ENCODE results near the gene DNAH8. TPM values are rescaled to one million over a fixed set of nuclear protein-coding genes. Genes with fewer than 3 reads are reported as not detected.

DNAH8 gene
- total and polyA plus RNA-seq, 2 donors, result 0.05 to 0.11 TPM

DNA sequence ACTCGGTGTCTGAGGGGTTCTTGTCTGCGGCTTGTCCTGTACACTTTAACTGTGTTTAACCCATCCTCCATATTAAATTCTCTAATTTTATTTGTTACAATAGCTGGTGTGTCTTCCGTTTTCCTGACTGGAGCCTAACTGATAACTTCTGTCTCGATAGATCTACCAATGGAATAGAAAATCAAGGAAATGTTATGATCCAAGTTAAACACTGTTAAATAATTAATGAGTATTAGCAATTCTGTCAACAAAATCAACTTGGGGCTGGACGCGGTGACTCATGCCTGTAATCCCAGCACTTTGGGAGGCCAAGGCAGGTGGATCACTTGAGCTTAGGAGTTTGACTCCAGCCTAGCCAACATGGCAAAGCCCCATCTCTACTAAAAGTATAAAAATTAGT is 81.7 kb downstream of the DNAH8 start:
- no peaks in the 10 kb centered on the region for H3K9me3 ChIP-seq (ENCODE audit: control insufficient read depth in 2 of 2, insufficient read depth in 1 of 2, low read length in 1 of 2)
- DNase-seq (ENCODE audit: low read depth in 6 of 9, low spot score in 9 of 9), result no peak
- H3K27me3 ChIP-seq (ENCODE audit: control insufficient read depth in 2 of 2, insufficient read depth in 1 of 2, low read length in 1 of 2), result peaks cover 0 to 7% of the 10 kb centered on the region in 2 donors
- 82% methylated on average over 6 of the region's 6 CpGs for WGBS
- no peaks in the 10 kb centered on the region for H3K4me1 ChIP-seq (ENCODE audit: control insufficient read depth in 2 of 2, insufficient read depth in 2 of 2, low read length in 2 of 2)
- no peaks in the 10 kb centered on the region for H3K36me3 ChIP-seq (ENCODE audit: control insufficient read depth in 2 of 2, insufficient read depth in 2 of 2, low read length in 1 of 2)
- H3K27ac ChIP-seq (ENCODE audit: low read depth in 1 of 2, low read length in 1 of 2), result no peak overlapping the region
- no peak overlapping the region for H3K4me3 ChIP-seq (ENCODE audit: low read length in 2 of 2)

GRCh38 chr6:38797391-38797790 is 82.3 kb downstream of the DNAH8 start:
- no peak for DNase-seq (ENCODE audit: low read depth in 6 of 9, low spot score in 9 of 9)
- 68% methylated on average over 4 of the region's 4 CpGs for WGBS
- no peaks in the 10 kb centered on the region for H3K9me3 ChIP-seq (ENCODE audit: control insufficient read depth in 2 of 2, insufficient read depth in 1 of 2, low read length in 1 of 2)
- no peak overlapping the region for H3K27ac ChIP-seq (ENCODE audit: low read depth in 1 of 2, low read length in 1 of 2)
- no peaks in the 10 kb centered on the region for H3K4me1 ChIP-seq (ENCODE audit: control insufficient read depth in 2 of 2, insufficient read depth in 2 of 2, low read length in 2 of 2)
- no peaks in the 10 kb centered on the region for H3K36me3 ChIP-seq (ENCODE audit: control insufficient read depth in 2 of 2, insufficient read depth in 2 of 2, low read length in 1 of 2)
- peaks cover 0 to 7% of the 10 kb centered on the region in 2 donors for H3K27me3 ChIP-seq (ENCODE audit: control insufficient read depth in 2 of 2, insufficient read depth in 1 of 2, low read length in 1 of 2)
- no peak overlapping the region for H3K4me3 ChIP-seq (ENCODE audit: low read length in 2 of 2)

GRCh38 chr6:38799529-38800184 is 84.5 kb downstream of the DNAH8 start:
- H3K4me3 ChIP-seq (ENCODE audit: low read length in 2 of 2), result no peak overlapping the region
- peaks cover 0 to 11% of the 10 kb centered on the region in 2 donors for H3K27me3 ChIP-seq (ENCODE audit: control insufficient read depth in 2 of 2, insufficient read depth in 1 of 2, low read length in 1 of 2)
- H3K27ac ChIP-seq (ENCODE audit: low read depth in 1 of 2, low read length in 1 of 2), result no peak overlapping the region
- H3K36me3 ChIP-seq (ENCODE audit: control insufficient read depth in 2 of 2, insufficient read depth in 2 of 2, low read length in 1 of 2), result no peaks in the 10 kb centered on the region
- no peaks in the 10 kb centered on the region for H3K9me3 ChIP-seq (ENCODE audit: control insufficient read depth in 2 of 2, insufficient read depth in 1 of 2, low read length in 1 of 2)
- DNase-seq (ENCODE audit: low read depth in 6 of 9, low spot score in 9 of 9), result no peak
- WGBS, result 60% methylated on average over 2 of the region's 2 CpGs
- no peaks in the 10 kb centered on the region for H3K4me1 ChIP-seq (ENCODE audit: control insufficient read depth in 2 of 2, insufficient read depth in 2 of 2, low read length in 2 of 2)

DNA sequence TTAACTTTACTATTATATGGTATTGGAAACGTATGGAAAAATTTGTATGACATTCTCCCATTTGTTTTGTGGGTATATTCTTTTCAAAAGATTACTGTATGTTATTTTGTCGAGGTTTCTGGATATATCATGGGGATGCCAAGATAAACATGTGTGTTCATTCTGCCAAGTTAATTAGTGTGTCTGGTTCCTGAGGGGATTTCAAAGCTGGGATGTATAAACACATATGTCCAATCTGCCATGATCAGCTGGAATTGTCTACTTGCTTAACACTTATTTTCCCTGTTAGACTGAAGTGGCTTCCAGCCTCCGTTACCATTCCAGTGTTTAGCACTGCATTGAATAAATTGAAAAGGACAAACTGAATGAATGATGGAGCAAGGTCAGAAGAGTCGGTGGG is 86.2 kb downstream of the DNAH8 start:
- no peak overlapping the region for H3K4me3 ChIP-seq (ENCODE audit: low read length in 2 of 2)
- 80% methylated on average over 4 of the region's 4 CpGs for WGBS

DNA sequence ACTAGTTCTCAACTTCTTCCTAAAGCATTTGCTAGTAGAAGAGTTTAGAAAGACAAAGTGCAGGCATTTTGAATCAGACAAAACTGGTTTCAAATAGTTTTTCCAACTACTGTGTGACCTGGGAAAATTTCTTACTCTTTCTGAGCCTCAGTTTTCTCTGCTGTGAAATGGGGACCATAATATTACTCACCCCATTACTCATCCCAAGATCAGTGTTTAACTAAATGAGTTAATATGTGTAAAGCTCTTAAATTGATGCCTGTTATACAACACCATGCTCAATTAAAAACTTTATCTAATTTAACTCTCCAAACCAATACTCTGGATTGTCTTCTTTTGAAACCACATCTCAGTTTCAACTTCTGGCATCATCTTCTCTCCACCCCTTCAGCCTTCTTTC is 87.4 kb downstream of the DNAH8 start:
- Histone ChIP-seq H3K4me3 (ENCODE audit: low read length in 2 of 2) (no peak overlapping the region), H3K36me3 (ENCODE audit: control insufficient read depth in 2 of 2, insufficient read depth in 2 of 2, low read length in 1 of 2) (no peaks in the 10 kb centered on the region), H3K27me3 (ENCODE audit: control insufficient read depth in 2 of 2, insufficient read depth in 1 of 2, low read length in 1 of 2) (peaks cover 0 to 7% of the 10 kb centered on the region in 2 donors), H3K27ac (ENCODE audit: low read depth in 1 of 2, low read length in 1 of 2) (no peak overlapping the region), H3K9me3 (ENCODE audit: control insufficient read depth in 2 of 2, insufficient read depth in 1 of 2, low read length in 1 of 2) (no peaks in the 10 kb centered on the region), H3K4me1 (ENCODE audit: control insufficient read depth in 2 of 2, insufficient read depth in 2 of 2, low read length in 2 of 2) (no peaks in the 10 kb centered on the region)
- no peak for DNase-seq (ENCODE audit: low read depth in 6 of 9, low spot score in 9 of 9)

More for the DNA sequence above, 86.2 kb downstream of the DNAH8 start:
- no peaks in the 10 kb centered on the region for H3K4me1 ChIP-seq (ENCODE audit: control insufficient read depth in 2 of 2, insufficient read depth in 2 of 2, low read length in 2 of 2)
- peaks cover 0 to 7% of the 10 kb centered on the region in 2 donors for H3K27me3 ChIP-seq (ENCODE audit: control insufficient read depth in 2 of 2, insufficient read depth in 1 of 2, low read length in 1 of 2)
- no peaks in the 10 kb centered on the region for H3K36me3 ChIP-seq (ENCODE audit: control insufficient read depth in 2 of 2, insufficient read depth in 2 of 2, low read length in 1 of 2)
- no peak overlapping the region for H3K27ac ChIP-seq (ENCODE audit: low read depth in 1 of 2, low read length in 1 of 2)
- H3K9me3 ChIP-seq (ENCODE audit: control insufficient read depth in 2 of 2, insufficient read depth in 1 of 2, low read length in 1 of 2), result no peaks in the 10 kb centered on the region
- DNase-seq (ENCODE audit: low read depth in 6 of 9, low spot score in 9 of 9), result no peak

GRCh38 chr6:38803129-38803528 is 88.0 kb downstream of the DNAH8 start:
- Histone ChIP-seq H3K36me3 (ENCODE audit: control insufficient read depth in 2 of 2, insufficient read depth in 2 of 2, low read length in 1 of 2) (no peaks in the 10 kb centered on the region), H3K4me1 (ENCODE audit: control insufficient read depth in 2 of 2, insufficient read depth in 2 of 2, low read length in 2 of 2) (no peaks in the 10 kb centered on the region), H3K9me3 (ENCODE audit: control insufficient read depth in 2 of 2, insufficient read depth in 1 of 2, low read length in 1 of 2) (no peaks in the 10 kb centered on the region), H3K27me3 (ENCODE audit: control insufficient read depth in 2 of 2, insufficient read depth in 1 of 2, low read length in 1 of 2) (peaks cover 0 to 4% of the 10 kb centered on the region in 2 donors), H3K4me3 (ENCODE audit: low read length in 2 of 2) (no peak overlapping the region), H3K27ac (ENCODE audit: low read depth in 1 of 2, low read length in 1 of 2) (no peak overlapping the region)
- no peak for DNase-seq (ENCODE audit: low read depth in 6 of 9, low spot score in 9 of 9)
- 90% methylated on average over 3 of the region's 3 CpGs for WGBS

DNA sequence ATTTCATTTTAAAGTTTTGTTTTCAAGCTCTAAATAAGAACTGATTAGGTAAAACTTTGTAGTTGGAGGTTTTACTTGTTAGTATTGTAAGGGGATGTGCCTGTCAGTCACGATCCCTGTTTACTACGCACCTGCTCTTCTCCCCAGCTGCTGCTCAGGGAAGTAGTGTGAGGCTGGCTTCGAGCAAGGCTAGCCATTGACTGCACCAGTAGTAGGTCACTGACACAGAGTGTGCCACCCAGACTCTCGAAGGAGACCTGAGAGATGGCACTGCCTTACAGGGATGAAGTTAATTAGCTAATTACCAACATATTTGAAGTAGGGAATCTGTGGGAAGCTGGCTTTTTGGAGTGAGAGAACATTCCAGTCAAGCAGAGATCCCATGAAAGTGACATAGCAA is 89.2 kb downstream of the DNAH8 start:
- WGBS, result 72% methylated on average over 4 of the region's 4 CpGs
- Histone ChIP-seq H3K27ac (ENCODE audit: low read depth in 1 of 2, low read length in 1 of 2) (no peak overlapping the region), H3K4me1 (ENCODE audit: control insufficient read depth in 2 of 2, insufficient read depth in 2 of 2, low read length in 2 of 2) (no peaks in the 10 kb centered on the region), H3K4me3 (ENCODE audit: low read length in 2 of 2) (no peak overlapping the region), H3K9me3 (ENCODE audit: control insufficient read depth in 2 of 2, insufficient read depth in 1 of 2, low read length in 1 of 2) (no peaks in the 10 kb centered on the region), H3K27me3 (ENCODE audit: control insufficient read depth in 2 of 2, insufficient read depth in 1 of 2, low read length in 1 of 2) (peaks cover 0 to 4% of the 10 kb centered on the region in 2 donors), H3K36me3 (ENCODE audit: control insufficient read depth in 2 of 2, insufficient read depth in 2 of 2, low read length in 1 of 2) (no peaks in the 10 kb centered on the region)
- no peak for DNase-seq (ENCODE audit: low read depth in 6 of 9, low spot score in 9 of 9)

GRCh38 chr6:38805127-38805655 is 90.1 kb downstream of the DNAH8 start:
- no peaks in the 10 kb centered on the region for H3K4me1 ChIP-seq (ENCODE audit: control insufficient read depth in 2 of 2, insufficient read depth in 2 of 2, low read length in 2 of 2)
- H3K9me3 ChIP-seq (ENCODE audit: control insufficient read depth in 2 of 2, insufficient read depth in 1 of 2, low read length in 1 of 2), result no peaks in the 10 kb centered on the region
- H3K36me3 ChIP-seq (ENCODE audit: control insufficient read depth in 2 of 2, insufficient read depth in 2 of 2, low read length in 1 of 2), result no peaks in the 10 kb centered on the region
- WGBS, result 89% methylated on average over 4 of the region's 4 CpGs
- H3K27ac ChIP-seq (ENCODE audit: low read depth in 1 of 2, low read length in 1 of 2), result no peak overlapping the region
- H3K27me3 ChIP-seq (ENCODE audit: control insufficient read depth in 2 of 2, insufficient read depth in 1 of 2, low read length in 1 of 2), result peaks cover 0 to 4% of the 10 kb centered on the region in 2 donors
- DNase-seq (ENCODE audit: low read depth in 6 of 9, low spot score in 9 of 9), result no peak
- H3K4me3 ChIP-seq (ENCODE audit: low read length in 2 of 2), result no peak overlapping the region

DNA sequence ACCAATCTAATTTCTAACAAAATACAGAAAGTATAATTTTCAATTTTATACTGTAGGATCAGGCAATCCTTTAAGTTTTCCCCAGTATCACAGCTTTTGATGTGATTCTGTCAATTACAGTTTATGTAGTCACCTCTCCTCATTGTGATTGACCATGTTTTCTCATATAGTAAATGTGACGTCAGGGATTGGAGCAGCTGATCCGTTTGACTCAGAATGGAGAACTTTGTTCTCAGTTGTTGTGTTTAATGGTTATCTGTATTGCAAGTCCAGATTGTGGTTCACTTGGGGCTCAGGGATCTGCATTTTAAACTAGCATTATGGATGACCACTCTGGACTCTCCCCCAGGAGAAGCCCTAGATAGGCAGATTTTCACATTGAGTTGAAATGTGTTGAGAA is 90.6 kb downstream of the DNAH8 start:
- Histone ChIP-seq H3K27me3 (ENCODE audit: control insufficient read depth in 2 of 2, insufficient read depth in 1 of 2, low read length in 1 of 2) (peaks cover 0 to 4% of the 10 kb centered on the region in 2 donors), H3K27ac (ENCODE audit: low read depth in 1 of 2, low read length in 1 of 2) (no peak overlapping the region), H3K4me1 (ENCODE audit: control insufficient read depth in 2 of 2, insufficient read depth in 2 of 2, low read length in 2 of 2) (no peaks in the 10 kb centered on the region), H3K36me3 (ENCODE audit: control insufficient read depth in 2 of 2, insufficient read depth in 2 of 2, low read length in 1 of 2) (no peaks in the 10 kb centered on the region), H3K4me3 (ENCODE audit: low read length in 2 of 2) (no peak overlapping the region), H3K9me3 (ENCODE audit: control insufficient read depth in 2 of 2, insufficient read depth in 1 of 2, low read length in 1 of 2) (no peaks in the 10 kb centered on the region)
- WGBS, result 64% methylated on average over 2 of the region's 2 CpGs
- no peak for DNase-seq (ENCODE audit: low read depth in 6 of 9, low spot score in 9 of 9)

All from thymus (tissue), 11 donors.